ENCODE measurements around the gene SH3BP5L.

Gene SH3BP5L

GRCh38 chr1:248858891-248859889, 33.5 kb upstream of the SH3BP5L start, which contains the start of gene ZNF692:
Gene ZNF692 (minus strand): TSS chr1:248859085. CDS start chr1:248858309, 776 bp downstream.
- H3K9me3 ChIP-seq (ENCODE audit: insufficient read depth, low read length, severe bottlenecking) = no peaks in the 10 kb centered on the region
- DNase-seq = peak; percentile 98
- peaks cover 63% of the 10 kb centered on the region for H3K4me1 ChIP-seq (ENCODE audit: insufficient read depth, low read length)
- no peaks in the 10 kb centered on the region for H4K20me1 ChIP-seq (ENCODE audit: insufficient read depth, low read length)
- peak within 1 kb of the TSS; percentile 97 for H3K9ac ChIP-seq (ENCODE audit: low read depth, low read length)
- peak within 1 kb of the TSS; percentile 55 to 94 for H3K4me3 ChIP-seq (ENCODE audit: low read depth in 1 of 2, low read length in 2 of 2)
- peaks cover 23% of the 10 kb centered on the region for H3K36me3 ChIP-seq (ENCODE audit: insufficient read depth, low read length)
- H2AFZ ChIP-seq (ENCODE audit: low read depth, low read length) = peak within 1 kb of the TSS; percentile 97
- ATAC-seq (ENCODE audit: insufficient read depth, low read depth) = peak; percentile 78
- peaks cover 26% of the 10 kb centered on the region for H3K79me2 ChIP-seq (ENCODE audit: insufficient read depth, low read length)
- TF ChIP-seq CTCF (IDR thresholded peaks at IDR 0.05; ENCODE audit: borderline replicate concordance, extremely low read depth, low read length, poor library complexity, severe bottlenecking) (no peak), EZH2 (IDR thresholded peaks at IDR 0.05; ENCODE audit: borderline replicate concordance, low read depth, low read length, severe bottlenecking) (no peak)
- H3K27me3 ChIP-seq (ENCODE audit: insufficient read depth, low read length, poor library complexity) = no peaks in the 10 kb centered on the region
- H3K4me2 ChIP-seq (ENCODE audit: insufficient read depth, low read length) = peak within 1 kb of the TSS; percentile 95
- H3K27ac ChIP-seq (ENCODE audit: low read length) = peak within 1 kb of the TSS; percentile 92

GRCh38 chr1:248858096-248858890, 32.6 kb upstream of the SH3BP5L start:
- peak; percentile 62 for TF ChIP-seq CTCF (IDR thresholded peaks at IDR 0.05; ENCODE audit: borderline replicate concordance, extremely low read depth, low read length, poor library complexity, severe bottlenecking)
- TF ChIP-seq EZH2 (IDR thresholded peaks at IDR 0.05; ENCODE audit: borderline replicate concordance, low read depth, low read length, severe bottlenecking) = no peak
- H4K20me1 ChIP-seq (ENCODE audit: insufficient read depth, low read length) = 0 out of 2 replicates have a peak, but pooled peaks cover under 1% of the 10 kb centered on the region
- H3K36me3 ChIP-seq (ENCODE audit: insufficient read depth, low read length) = peaks cover 32% of the 10 kb centered on the region
- peak overlapping the region; percentile 97 for H3K9ac ChIP-seq (ENCODE audit: low read depth, low read length)
- DNase-seq (peak; percentile 60), ATAC-seq (ENCODE audit: insufficient read depth, low read depth) (peak; percentile 22)
- H2AFZ ChIP-seq (ENCODE audit: low read depth, low read length) = peak overlapping the region; percentile 97
- peak overlapping the region; percentile 55 to 94 for H3K4me3 ChIP-seq (ENCODE audit: low read depth in 1 of 2, low read length in 2 of 2)
- peaks cover 30% of the 10 kb centered on the region for H3K79me2 ChIP-seq (ENCODE audit: insufficient read depth, low read length)
- H3K9me3 ChIP-seq (ENCODE audit: insufficient read depth, low read length, severe bottlenecking) = no peaks in the 10 kb centered on the region
- H3K27me3 ChIP-seq (ENCODE audit: insufficient read depth, low read length, poor library complexity) = no peaks in the 10 kb centered on the region
- peaks cover 54% of the 10 kb centered on the region for H3K4me1 ChIP-seq (ENCODE audit: insufficient read depth, low read length)
- H3K4me2 ChIP-seq (ENCODE audit: insufficient read depth, low read length) = peak overlapping the region; percentile 95
- H3K27ac ChIP-seq (ENCODE audit: low read length) = peak overlapping the region; percentile 91

- no peaks in the 10 kb centered on the region for H3K27me3 ChIP-seq (ENCODE audit: insufficient read depth, low read length, poor library complexity)
- DNase-seq (no peak), ATAC-seq (ENCODE audit: insufficient read depth, low read depth) (no peak; the same call in 2 of the 3 replicates)
- TF ChIP-seq EZH2 (IDR thresholded peaks at IDR 0.05; ENCODE audit: borderline replicate concordance, low read depth, low read length, severe bottlenecking) (no peak), CTCF (IDR thresholded peaks at IDR 0.05; ENCODE audit: borderline replicate concordance, extremely low read depth, low read length, poor library complexity, severe bottlenecking) (no peak)
- peaks cover 37% of the 10 kb centered on the region for H3K36me3 ChIP-seq (ENCODE audit: insufficient read depth, low read length)
- H3K9ac ChIP-seq (ENCODE audit: low read depth, low read length) = peak overlapping the region; percentile 97
- H2AFZ ChIP-seq (ENCODE audit: low read depth, low read length) = peak overlapping the region; percentile 97
- peak overlapping the region; percentile 91 for H3K27ac ChIP-seq (ENCODE audit: low read length)
- H3K4me3 ChIP-seq (ENCODE audit: low read depth in 1 of 2, low read length in 2 of 2) = peak overlapping the region; percentile 55 to 94; a peak in 3 of 4 replicates
- H4K20me1 ChIP-seq (ENCODE audit: insufficient read depth, low read length) = 0 out of 2 replicates have a peak, but pooled peaks cover 5% of the 10 kb centered on the region
- peaks cover 49% of the 10 kb centered on the region for H3K4me1 ChIP-seq (ENCODE audit: insufficient read depth, low read length)
- H3K79me2 ChIP-seq (ENCODE audit: insufficient read depth, low read length) = peaks cover 35% of the 10 kb centered on the region
- peak overlapping the region; percentile 95 for H3K4me2 ChIP-seq (ENCODE audit: insufficient read depth, low read length)
- no peaks in the 10 kb centered on the region for H3K9me3 ChIP-seq (ENCODE audit: insufficient read depth, low read length, severe bottlenecking)
Measured at GRCh38 chr1:248857749-248858095, 32.0 kb upstream of the SH3BP5L start.

All from DND-41 (cell line).